ENCODE results near the gene KAZN.

The KAZN gene

GRCh38 chr1:14872762-14873161 lies 274.3 kb downstream of the KAZN start:
- in situ Hi-C loops (cut with HindIII; ENCODE audit: low pct_ligation_motif_present, low pct_unique_long_range_greater_than_20kb, low sequenced_read_pairs) = no loop called here

GRCh38 chr1:14873677-14874076 lies 275.2 kb downstream of the KAZN start:
- no peak for DNase-seq
- in situ Hi-C loops (cut with HindIII; ENCODE audit: low pct_ligation_motif_present, low pct_unique_long_range_greater_than_20kb, low sequenced_read_pairs) = no loop called here

More at GRCh38 chr1:14872762-14873161, 274.3 kb downstream of the KAZN start:
- DNase-seq = no peak

- in situ Hi-C loops (cut with HindIII; ENCODE audit: low pct_ligation_motif_present, low pct_unique_long_range_greater_than_20kb, low sequenced_read_pairs) = no loop called here
- DNase-seq = no peak
These were observed 277.3 kb downstream of the KAZN start for GRCh38 chr1:14875524-14876509.

- in situ Hi-C loops (cut with HindIII; ENCODE audit: low pct_ligation_motif_present, low pct_unique_long_range_greater_than_20kb, low sequenced_read_pairs) = no loop called here
- DNase-seq = no peak
These were observed 278.3 kb downstream of the KAZN start for GRCh38 chr1:14876747-14877146.

- in situ Hi-C loops (cut with HindIII; ENCODE audit: low pct_ligation_motif_present, low pct_unique_long_range_greater_than_20kb, low sequenced_read_pairs) = no loop called here
- DNase-seq = no peak
These were observed 278.7 kb downstream of the KAZN start for GRCh38 chr1:14877224-14877623.

- DNase-seq = no peak
- in situ Hi-C loops (cut with HindIII; ENCODE audit: low pct_ligation_motif_present, low pct_unique_long_range_greater_than_20kb, low sequenced_read_pairs) = no loop called here
These were observed 279.6 kb downstream of the KAZN start for GRCh38 chr1:14878124-14878523.

GRCh38 chr1:14878951-14879350 lies 280.5 kb downstream of the KAZN start:
- in situ Hi-C loops (cut with HindIII; ENCODE audit: low pct_ligation_motif_present, low pct_unique_long_range_greater_than_20kb, low sequenced_read_pairs) = no loop called here
- DNase-seq = no peak

- in situ Hi-C loops (cut with HindIII; ENCODE audit: low pct_ligation_motif_present, low pct_unique_long_range_greater_than_20kb, low sequenced_read_pairs) = no loop called here
- no peak for DNase-seq
These were observed 282.2 kb downstream of the KAZN start for GRCh38 chr1:14880456-14881316.

- DNase-seq = no peak
- in situ Hi-C loops (cut with HindIII; ENCODE audit: low pct_ligation_motif_present, low pct_unique_long_range_greater_than_20kb, low sequenced_read_pairs) = no loop called here
These were observed 283.5 kb downstream of the KAZN start for GRCh38 chr1:14881775-14882672.

GRCh38 chr1:14884614-14885175 lies 286.2 kb downstream of the KAZN start:
- no peak for DNase-seq
- in situ Hi-C loops (cut with HindIII; ENCODE audit: low pct_ligation_motif_present, low pct_unique_long_range_greater_than_20kb, low sequenced_read_pairs) = no loop called here

GRCh38 chr1:14887044-14887566 lies 288.6 kb downstream of the KAZN start:
- in situ Hi-C loops (cut with HindIII; ENCODE audit: low pct_ligation_motif_present, low pct_unique_long_range_greater_than_20kb, low sequenced_read_pairs) = no loop called here
- DNase-seq = no peak

- no peak for DNase-seq
- in situ Hi-C loops (cut with HindIII; ENCODE audit: low pct_ligation_motif_present, low pct_unique_long_range_greater_than_20kb, low sequenced_read_pairs) = no loop called here
These were observed 289.4 kb downstream of the KAZN start for GRCh38 chr1:14887764-14888350.

- DNase-seq = no peak
- in situ Hi-C loops (cut with HindIII; ENCODE audit: low pct_ligation_motif_present, low pct_unique_long_range_greater_than_20kb, low sequenced_read_pairs) = no loop called here
These were observed 289.9 kb downstream of the KAZN start for GRCh38 chr1:14888374-14888773.

- no peak for DNase-seq
- in situ Hi-C loops (cut with HindIII; ENCODE audit: low pct_ligation_motif_present, low pct_unique_long_range_greater_than_20kb, low sequenced_read_pairs) = no loop called here
These were observed 291.4 kb downstream of the KAZN start for GRCh38 chr1:14889825-14890440.

- in situ Hi-C loops (cut with HindIII; ENCODE audit: low pct_ligation_motif_present, low pct_unique_long_range_greater_than_20kb, low sequenced_read_pairs) = no loop called here
- DNase-seq = no peak
These were observed 293.5 kb downstream of the KAZN start for GRCh38 chr1:14891991-14892390.

GRCh38 chr1:14894811-14895560 lies 296.5 kb downstream of the KAZN start:
- in situ Hi-C loops (cut with HindIII; ENCODE audit: low pct_ligation_motif_present, low pct_unique_long_range_greater_than_20kb, low sequenced_read_pairs) = no loop called here
- DNase-seq = no peak

- no peak for DNase-seq
- in situ Hi-C loops (cut with HindIII; ENCODE audit: low pct_ligation_motif_present, low pct_unique_long_range_greater_than_20kb, low sequenced_read_pairs) = no loop called here
These were observed 297.2 kb downstream of the KAZN start for GRCh38 chr1:14895727-14896126.
